ENCODE measurements around the gene PCDHA12. TPM values are rescaled to one million over a fixed set of nuclear protein-coding genes. Genes with fewer than 3 reads are reported as not detected.

Gene PCDHA12
- total and polyA plus RNA-seq, 9 of the 15 experiments (the other 6 are each of a cell fraction or from before 2014, with no cell fraction given), result not detected

DNA sequence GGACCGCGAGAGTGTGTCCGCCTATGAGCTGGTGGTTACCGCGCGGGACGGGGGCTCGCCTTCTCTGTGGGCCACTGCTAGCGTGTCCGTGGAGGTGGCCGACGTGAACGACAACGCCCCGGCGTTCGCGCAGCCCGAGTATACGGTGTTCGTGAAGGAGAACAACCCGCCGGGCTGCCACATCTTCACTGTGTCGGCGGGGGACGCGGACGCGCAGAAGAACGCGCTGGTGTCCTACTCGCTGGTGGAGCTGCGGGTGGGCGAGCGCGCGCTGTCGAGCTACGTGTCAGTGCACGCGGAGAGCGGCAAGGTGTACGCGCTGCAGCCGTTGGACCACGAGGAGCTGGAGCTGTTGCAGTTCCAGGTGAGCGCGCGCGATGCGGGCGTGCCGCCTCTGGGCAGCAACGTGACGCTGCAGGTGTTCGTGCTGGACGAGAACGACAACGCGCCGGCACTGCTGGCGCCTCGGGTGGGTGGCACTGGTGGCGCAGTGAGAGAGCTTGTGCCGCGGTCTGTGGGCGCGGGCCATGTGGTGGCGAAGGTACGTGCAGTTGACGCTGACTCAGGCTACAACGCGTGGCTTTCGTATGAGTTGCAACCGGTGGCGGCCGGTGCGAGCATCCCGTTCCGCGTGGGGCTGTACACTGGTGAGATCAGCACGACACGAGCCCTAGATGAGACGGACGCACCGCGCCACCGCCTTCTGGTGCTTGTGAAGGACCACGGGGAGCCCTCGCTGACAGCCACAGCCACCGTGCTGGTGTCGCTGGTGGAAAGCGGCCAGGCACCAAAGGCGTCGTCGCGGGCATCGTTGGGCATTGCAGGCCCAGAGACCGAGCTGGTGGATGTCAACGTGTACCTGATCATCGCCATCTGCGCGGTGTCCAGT, 39.2 kb upstream of the PCDHA12 start:
- intact Hi-C loops (cut with micrococcal nuclease) (no loop called here), in situ Hi-C loops (cut with MboI) (no loop called here)
- no TSS peak for BruUV-seq (replicated peaks)
- Histone ChIP-seq H3K36me3 (ENCODE audit: control insufficient read depth, insufficient read depth, low read length) (no peaks in the 10 kb centered on the region), H3K79me2 (ENCODE audit: control insufficient read depth, insufficient read depth, low read length) (no peaks in the 10 kb centered on the region), H3K9me1 (ENCODE audit: control insufficient read depth, insufficient read depth, low read length) (no peaks in the 10 kb centered on the region), H3K27ac (ENCODE audit: extremely low read depth, low read depth, low read length) (no peak overlapping the region), H3K27me3 (ENCODE audit: control insufficient read depth in 2 of 2, insufficient read depth in 2 of 2, low read length in 2 of 2) (no peaks in the 10 kb centered on the region), H3K9me3 (replicated peaks; ENCODE audit: control insufficient read depth, insufficient read depth, low read depth, low read length) (no peaks in the 10 kb centered on the region), H3K4me1 (replicated peaks in 1 of 2; ENCODE audit: control insufficient read depth in 2 of 2, insufficient read depth in 2 of 2, low read length in 2 of 2) (no peaks in the 10 kb centered on the region), H2AFZ (ENCODE audit: low read depth, low read length) (no peak overlapping the region), H3K9ac (ENCODE audit: insufficient read depth in 1 of 2, low read depth in 2 of 2, low read length in 2 of 2) (no peak overlapping the region), H4K20me1 (replicated peaks; ENCODE audit: control insufficient read depth, insufficient read depth, low read length) (no peaks in the 10 kb centered on the region), H3K4me3 (no peak overlapping the region), H3K4me2 (ENCODE audit: insufficient read depth, low read length) (no peak overlapping the region)
- no peak for DNase-seq (ENCODE audit: extremely low read depth in 1 of 4, low spot score in 3 of 4)
- WGBS (ENCODE audit: insufficient coverage, low coverage, missing lambda C conversion rate), result 45% methylated on average over 66 of the region's 103 CpGs
- ChIA-PET CTCF (ENCODE audit: low intra/inter-chr PET ratio) (no interaction called here), POLR2A (no interaction called here)
- TF ChIP-seq ETV6 (IDR thresholded peaks at IDR 0.05; ENCODE audit: borderline replicate concordance in 1 of 2, low read depth in 2 of 2, low read length in 1 of 2), result no peak
- TF ChIP-seq ETV6 (CRISPR knock-in tag; IDR thresholded peaks at IDR 0.05; ENCODE audit: borderline replicate concordance), result no peak
- TF ChIP-seq, protein P1, sequence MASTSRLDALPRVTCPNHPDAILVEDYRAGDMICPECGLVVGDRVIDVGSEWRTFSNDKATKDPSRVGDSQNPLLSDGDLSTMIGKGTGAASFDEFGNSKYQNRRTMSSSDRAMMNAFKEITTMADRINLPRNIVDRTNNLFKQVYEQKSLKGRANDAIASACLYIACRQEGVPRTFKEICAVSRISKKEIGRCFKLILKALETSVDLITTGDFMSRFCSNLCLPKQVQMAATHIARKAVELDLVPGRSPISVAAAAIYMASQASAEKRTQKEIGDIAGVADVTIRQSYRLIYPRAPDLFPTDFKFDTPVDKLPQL (IDR thresholded peaks at IDR 0.05; ENCODE audit: extremely low read depth, insufficient read length), result no peak
- TF ChIP-seq DPF2 (IDR thresholded peaks at IDR 0.05), result no peak
- TF ChIP-seq, protein P2, sequence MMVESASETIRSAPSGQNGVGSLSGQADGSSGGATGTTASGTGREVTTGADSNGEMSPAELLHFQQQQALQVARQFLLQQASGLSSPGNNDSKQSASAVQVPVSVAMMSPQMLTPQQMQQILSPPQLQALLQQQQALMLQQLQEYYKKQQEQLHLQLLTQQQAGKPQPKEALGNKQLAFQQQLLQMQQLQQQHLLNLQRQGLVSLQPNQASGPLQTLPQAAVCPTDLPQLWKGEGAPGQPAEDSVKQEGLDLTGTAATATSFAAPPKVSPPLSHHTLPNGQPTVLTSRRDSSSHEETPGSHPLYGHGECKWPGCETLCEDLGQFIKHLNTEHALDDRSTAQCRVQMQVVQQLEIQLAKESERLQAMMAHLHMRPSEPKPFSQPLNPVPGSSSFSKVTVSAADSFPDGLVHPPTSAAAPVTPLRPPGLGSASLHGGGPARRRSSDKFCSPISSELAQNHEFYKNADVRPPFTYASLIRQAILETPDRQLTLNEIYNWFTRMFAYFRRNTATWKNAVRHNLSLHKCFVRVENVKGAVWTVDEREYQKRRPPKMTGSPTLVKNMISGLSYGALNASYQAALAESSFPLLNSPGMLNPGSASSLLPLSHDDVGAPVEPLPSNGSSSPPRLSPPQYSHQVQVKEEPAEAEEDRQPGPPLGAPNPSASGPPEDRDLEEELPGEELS (CRISPR knock-in tag; IDR thresholded peaks at IDR 0.05; ENCODE audit: borderline replicate concordance), result no peak
- no peak for TF ChIP-seq SMARCA5 (IDR thresholded peaks at IDR 0.05)
- no peak for TF ChIP-seq GATA2 (CRISPR knock-in tag; IDR thresholded peaks at IDR 0.05)
- TF ChIP-seq YBX1 (IDR thresholded peaks at IDR 0.05), result no peak
- TF ChIP-seq ADNP (tag; IDR thresholded peaks at IDR 0.05), result no peak
- no peak for TF ChIP-seq DDX20 (tag; IDR thresholded peaks at IDR 0.05; ENCODE audit: low read depth)
- no peak for TF ChIP-seq ZNF217 (CRISPR knock-in tag; IDR thresholded peaks at IDR 0.05)
- TF ChIP-seq, protein P3, sequence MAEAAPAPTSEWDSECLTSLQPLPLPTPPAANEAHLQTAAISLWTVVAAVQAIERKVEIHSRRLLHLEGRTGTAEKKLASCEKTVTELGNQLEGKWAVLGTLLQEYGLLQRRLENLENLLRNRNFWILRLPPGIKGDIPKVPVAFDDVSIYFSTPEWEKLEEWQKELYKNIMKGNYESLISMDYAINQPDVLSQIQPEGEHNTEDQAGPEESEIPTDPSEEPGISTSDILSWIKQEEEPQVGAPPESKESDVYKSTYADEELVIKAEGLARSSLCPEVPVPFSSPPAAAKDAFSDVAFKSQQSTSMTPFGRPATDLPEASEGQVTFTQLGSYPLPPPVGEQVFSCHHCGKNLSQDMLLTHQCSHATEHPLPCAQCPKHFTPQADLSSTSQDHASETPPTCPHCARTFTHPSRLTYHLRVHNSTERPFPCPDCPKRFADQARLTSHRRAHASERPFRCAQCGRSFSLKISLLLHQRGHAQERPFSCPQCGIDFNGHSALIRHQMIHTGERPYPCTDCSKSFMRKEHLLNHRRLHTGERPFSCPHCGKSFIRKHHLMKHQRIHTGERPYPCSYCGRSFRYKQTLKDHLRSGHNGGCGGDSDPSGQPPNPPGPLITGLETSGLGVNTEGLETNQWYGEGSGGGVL (CRISPR knock-in tag; IDR thresholded peaks at IDR 0.05), result no peak
- no peak for TF ChIP-seq ZNF354B (CRISPR knock-in tag; IDR thresholded peaks at IDR 0.05)
- TF ChIP-seq ZNF696 (CRISPR knock-in tag; conservative IDR thresholded peaks at IDR 0.05), result no peak
- no peak for TF ChIP-seq KLF6 (CRISPR knock-in tag; IDR thresholded peaks at IDR 0.05; ENCODE audit: borderline replicate concordance)
- no peak for TF ChIP-seq POLR2AphosphoS2 (IDR thresholded peaks at IDR 0.05; ENCODE audit: low read length)
- TF ChIP-seq, protein P4, sequence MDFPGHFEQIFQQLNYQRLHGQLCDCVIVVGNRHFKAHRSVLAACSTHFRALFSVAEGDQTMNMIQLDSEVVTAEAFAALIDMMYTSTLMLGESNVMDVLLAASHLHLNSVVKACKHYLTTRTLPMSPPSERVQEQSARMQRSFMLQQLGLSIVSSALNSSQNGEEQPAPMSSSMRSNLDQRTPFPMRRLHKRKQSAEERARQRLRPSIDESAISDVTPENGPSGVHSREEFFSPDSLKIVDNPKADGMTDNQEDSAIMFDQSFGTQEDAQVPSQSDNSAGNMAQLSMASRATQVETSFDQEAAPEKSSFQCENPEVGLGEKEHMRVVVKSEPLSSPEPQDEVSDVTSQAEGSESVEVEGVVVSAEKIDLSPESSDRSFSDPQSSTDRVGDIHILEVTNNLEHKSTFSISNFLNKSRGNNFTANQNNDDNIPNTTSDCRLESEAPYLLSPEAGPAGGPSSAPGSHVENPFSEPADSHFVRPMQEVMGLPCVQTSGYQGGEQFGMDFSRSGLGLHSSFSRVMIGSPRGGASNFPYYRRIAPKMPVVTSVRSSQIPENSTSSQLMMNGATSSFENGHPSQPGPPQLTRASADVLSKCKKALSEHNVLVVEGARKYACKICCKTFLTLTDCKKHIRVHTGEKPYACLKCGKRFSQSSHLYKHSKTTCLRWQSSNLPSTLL (IDR thresholded peaks at IDR 0.05), result no peak
- no peak for FAIRE-seq
- no peak for ATAC-seq
